ENCODE data around the gene NDE1.

DNA sequence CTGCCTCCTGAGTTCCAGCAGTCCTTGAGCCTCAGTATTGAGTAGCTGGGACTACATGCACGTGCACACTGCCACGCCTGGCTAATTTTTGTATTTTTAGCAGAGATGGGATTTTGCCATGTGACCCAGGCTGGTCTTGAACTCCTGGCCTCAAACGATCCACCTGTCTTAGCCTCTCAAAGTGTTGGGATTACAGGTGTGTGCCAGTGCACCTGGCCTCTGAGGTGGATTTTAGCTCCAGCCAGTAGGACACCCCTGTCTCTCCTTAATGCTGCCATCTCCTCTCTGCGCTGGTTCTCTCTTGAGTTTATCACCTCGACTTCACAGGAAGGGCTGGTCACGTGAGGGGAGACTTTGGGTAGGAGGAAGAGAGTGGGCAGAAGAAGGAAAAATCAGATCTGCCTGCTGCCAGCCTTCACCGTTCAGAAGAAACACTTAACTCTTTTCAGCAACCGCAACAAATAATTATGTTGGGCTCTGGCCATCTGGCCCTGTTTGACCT is 55.1 kb downstream of the NDE1 start:
- no peak for TF ChIP-seq CTCF (IDR thresholded peaks at IDR 0.05)
- no peak for TF ChIP-seq EZH2 (IDR thresholded peaks at IDR 0.05; ENCODE audit: borderline replicate concordance, insufficient read depth, low read depth, low read length, poor library complexity, severe bottlenecking)
